OCI-LY7 (cell line): Measurements from ENCODE around the gene TMEM123. TPM values are rescaled to one million over a fixed set of nuclear protein-coding genes. Genes with fewer than 3 reads are reported as not detected.

Experiments
- BruUV-seq: library from RNA; stranded (reverse); fragments of 400-500 nt; replicated peaks from 2 replicates; lab custom pipeline; 2021; lab: Mats Ljungman, UMichigan
- CTCF ChIA-PET: fragments of 300-600 bp; sonication (Branson Sonifier 250); formaldehyde crosslinking; loops from one replicate; lab custom pipeline; 2022; ENCODE audit warnings: antibody characterized with exemption; ENCODE audit not compliant: unreplicated experiment; lab: Charles Lee
- POLR2A ChIA-PET: fragments of 300-600 bp; sonication (Branson Sonifier 250); formaldehyde crosslinking; loops from one replicate; lab custom pipeline; 2022; ENCODE audit warnings: antibody characterized with exemption; lab: Charles Lee
- DNase-seq: peaks from one replicate; pipeline ENCODE4 v3.0.0-alpha.2; 2015; ENCODE audit warnings: low spot score
- H2AFZ ChIP-seq: fragments of 200-600 bp; sonication (generic), shearing (Covaris generic); 2 replicates; pipeline ENCODE4 v1.6.1; 2014; ENCODE audit warnings: mild to moderate bottlenecking, antibody characterized with exemption, low read length, moderate library complexity
- H3K27ac ChIP-seq: fragments of 200-600 bp; sonication (generic); 2 replicates; pipeline ENCODE4 v1.5.1; 2014; ENCODE audit warnings: mixed run types, low read depth, mild to moderate bottlenecking, moderate library complexity, low read length, inconsistent platforms; ENCODE audit not compliant: poor library complexity, severe bottlenecking
- H3K36me3 ChIP-seq: fragments of 200-600 bp; sonication (generic); 2 replicates; pipeline ENCODE4 v1.6.1; 2014; ENCODE audit warnings: mild to moderate bottlenecking, antibody characterized with exemption, low read length, moderate library complexity, mixed read lengths; ENCODE audit not compliant: insufficient read depth
- H3K4me1 ChIP-seq: fragments of 200-600 bp; sonication (generic); 2 replicates; pipeline ENCODE4 v1.5.1; 2014; ENCODE audit warnings: mild to moderate bottlenecking, low read length; ENCODE audit not compliant: insufficient read depth, poor library complexity, severe bottlenecking
- H3K4me2 ChIP-seq: fragments of 200-600 bp; sonication (generic); 2 replicates; pipeline ENCODE4 v1.6.1; 2014; ENCODE audit warnings: mild to moderate bottlenecking, low read length
- H3K4me3 ChIP-seq: fragments of 200-600 bp; sonication (generic); 2 replicates; pipeline ENCODE4 v1.5.1; 2014; ENCODE audit warnings: mild to moderate bottlenecking, low read depth, low read length; ENCODE audit not compliant: poor library complexity, severe bottlenecking
- H3K79me2 ChIP-seq: fragments of 200-600 bp; sonication (generic); 2 replicates; pipeline ENCODE4 v1.6.1; 2016; ENCODE audit warnings: low read depth, mild to moderate bottlenecking, low read length, moderate library complexity, mixed read lengths; ENCODE audit not compliant: insufficient read depth
- H3K9me2 ChIP-seq: fragments of 200-600 bp; sonication (generic); 2 replicates; pipeline ENCODE4 v1.6.1; 2016; ENCODE audit warnings: mild to moderate bottlenecking, low read length, mixed read lengths; ENCODE audit not compliant: insufficient read depth
- H3K9me3 ChIP-seq: fragments of 200-600 bp; sonication (generic); 2 replicates; pipeline ENCODE4 v1.6.1; 2014; ENCODE audit warnings: mild to moderate bottlenecking, mixed run types, low read length, mixed read lengths
- H4K20me1 ChIP-seq: fragments of 200-600 bp; sonication (generic); 2 replicates; pipeline ENCODE4 v1.6.1; 2014; ENCODE audit warnings: mild to moderate bottlenecking, antibody characterized with exemption, low read length, moderate library complexity, mixed read lengths; ENCODE audit not compliant: insufficient read depth
- CTCF ChIP-seq: fragments of 200-600 bp; sonication (generic); conservative IDR thresholded peaks from 2 replicates; pipeline ENCODE4 v1.5.1; 2014; ENCODE audit warnings: mild to moderate bottlenecking, antibody characterized with exemption, low read length, moderate library complexity, mixed read lengths
- EZH2phosphoT487 ChIP-seq: fragments of 200-600 bp; sonication (generic); IDR thresholded peaks from 2 replicates; pipeline ENCODE4 v1.6.1; 2018; ENCODE audit warnings: low read depth, borderline replicate concordance, mild to moderate bottlenecking, mixed run types, antibody characterized with exemption, low read length, moderate library complexity, mixed read lengths
- intact Hi-C: fragments of 100-400 bp; cut with micrococcal nuclease; formaldehyde crosslinking; loops from one replicate; pipeline ENCODE4 v1.10.0; 2022; ENCODE audit not compliant: unreplicated experiment
- total RNA-seq, 2 experiments: library from RNA; depleted of rRNA in 1 of 2; stranded (reverse); fragments of >200 nt in 1 of 2; shearing (Covaris generic) in 1 of 2; gene quantifications; 2 replicates each; pipeline ENCODE4 v1.2.3, GENCODE V29; 2014 to 2022

The TMEM123 gene
- total RNA-seq, 2 experiments from 2014 or later, result 127 to 232 TPM

DNA sequence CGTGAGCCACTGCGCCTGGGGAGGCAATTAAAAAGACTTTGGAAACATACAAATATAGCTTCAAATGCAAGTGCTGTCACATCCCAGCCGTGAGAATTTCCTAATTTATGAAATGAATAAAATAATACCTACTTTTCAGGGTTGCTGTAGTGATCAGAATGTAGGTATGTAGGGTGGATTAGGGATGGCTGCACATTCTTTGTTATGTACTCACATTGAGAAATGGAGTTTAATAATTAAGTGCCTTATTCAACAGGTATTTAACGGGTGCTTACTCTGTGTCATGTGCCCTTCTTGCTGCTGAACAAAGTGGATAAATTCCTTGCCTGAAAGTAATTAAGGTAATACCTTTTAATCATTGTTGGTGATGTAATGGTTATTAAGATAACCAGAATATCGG is 41.0 kb upstream of the TMEM123 start:
- Histone ChIP-seq H3K9me2 (no peaks in the 10 kb centered on the region), H3K27ac (no peak overlapping the region), H3K36me3 (no peaks in the 10 kb centered on the region), H3K4me3 (no peak overlapping the region), H3K4me2 (no peak overlapping the region), H2AFZ (no peak overlapping the region), H3K79me2 (no peaks in the 10 kb centered on the region), H3K9me3 (no peaks in the 10 kb centered on the region), H4K20me1 (no peaks in the 10 kb centered on the region), H3K4me1 (peaks cover 32% of the 10 kb centered on the region)
- no TSS peak for BruUV-seq
- no peak for DNase-seq
- CTCF ChIA-PET, result no interaction called here
- TF ChIP-seq EZH2phosphoT487 (no peak), CTCF (no peak)
- POLR2A ChIA-PET, result interaction anchor here (0.9 to 1.3 kb wide), 2 partner anchors 17 to 149 kb away, joined by 3 to 5 read pairs; no protein-coding TSS in a partner anchor
- intact Hi-C loops, result no loop called here

- POLR2A ChIA-PET, result interaction anchor here (0.6 to 1.6 kb wide), 6 partner anchors 14 to 207 kb away, joined by 3 to 7 read pairs (median 6); no protein-coding TSS in a partner anchor
Measured at GRCh38 chr11:102491969-102492368, 39.4 kb upstream of the TMEM123 start.

More at GRCh38 chr11:102491969-102492368, 39.4 kb upstream of the TMEM123 start:
- DNase-seq, result no peak
- TF ChIP-seq EZH2phosphoT487 (no peak), CTCF (no peak)
- peaks cover 35% of the 10 kb centered on the region for H3K4me1 ChIP-seq
- H3K9me2 ChIP-seq, result no peaks in the 10 kb centered on the region
- H2AFZ ChIP-seq, result no peak overlapping the region; the same call in 1 of the 2 replicates
- H3K4me3 ChIP-seq, result no peak overlapping the region
- intact Hi-C loops, result no loop called here
- no peaks in the 10 kb centered on the region for H4K20me1 ChIP-seq
- H3K36me3 ChIP-seq, result no peaks in the 10 kb centered on the region
- H3K4me2 ChIP-seq, result no peak overlapping the region
- no peak overlapping the region for H3K27ac ChIP-seq
- no peaks in the 10 kb centered on the region for H3K9me3 ChIP-seq
- CTCF ChIA-PET, result no interaction called here
- no TSS peak for BruUV-seq
- H3K79me2 ChIP-seq, result no peaks in the 10 kb centered on the region
